ENCODE results near the gene FGGY. TPM values are rescaled to one million over a fixed set of nuclear protein-coding genes. Genes with fewer than 3 reads are reported as not detected.
"Not testable (repeated sequence)": the region's sequence is repeated elsewhere in the genome, so short reads cannot be mapped to it uniquely, and the experiment has no call there.

Gene FGGY
- total RNA-seq, 1 donor from 2014 or later: 20.5 TPM

DNA sequence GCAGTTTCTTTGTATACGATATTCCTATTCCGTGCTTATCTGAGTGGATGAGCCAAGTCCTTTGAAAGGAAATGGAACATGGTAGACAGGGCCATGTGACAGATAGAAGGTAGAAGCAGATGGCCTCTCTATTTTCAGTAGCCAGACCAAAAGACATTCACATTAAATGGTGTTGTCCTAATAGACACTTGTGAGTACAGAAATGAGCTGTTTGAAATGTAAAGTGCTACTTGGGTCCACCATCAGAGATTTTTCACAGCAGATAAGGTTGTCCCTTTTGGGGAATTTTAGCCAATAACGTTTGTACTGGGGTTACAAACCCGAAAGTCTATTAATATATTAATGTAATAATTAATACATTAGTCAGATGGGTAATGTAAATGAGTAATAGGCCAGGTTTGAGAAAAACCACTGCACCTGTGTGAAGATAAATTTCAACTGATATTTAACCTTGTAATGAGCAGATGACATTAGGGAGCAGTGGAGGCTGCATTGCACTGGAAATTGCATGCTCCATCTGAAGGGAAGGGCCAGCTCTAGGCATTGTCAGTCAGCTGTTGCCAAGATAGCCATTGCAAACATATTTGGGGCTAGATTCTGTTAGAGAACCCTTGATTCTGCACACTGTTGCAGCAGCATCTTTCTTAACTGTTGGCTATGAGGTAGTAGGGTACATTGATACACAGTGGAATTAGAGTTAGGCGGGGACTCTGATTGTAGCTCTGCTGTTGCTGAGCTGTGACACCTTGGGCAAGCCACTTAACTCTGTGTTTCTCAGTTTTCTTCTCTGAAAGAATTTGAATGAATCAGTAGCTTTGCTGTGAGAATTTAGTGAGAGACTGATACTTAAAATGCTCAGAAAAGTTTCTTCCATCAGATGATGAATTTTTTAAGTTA, 43.8 kb downstream of the FGGY start:
- intact Hi-C loops (cut with DNase I): no loop called here
- DNase-seq (ENCODE audit: low spot score): no peak

DNA sequence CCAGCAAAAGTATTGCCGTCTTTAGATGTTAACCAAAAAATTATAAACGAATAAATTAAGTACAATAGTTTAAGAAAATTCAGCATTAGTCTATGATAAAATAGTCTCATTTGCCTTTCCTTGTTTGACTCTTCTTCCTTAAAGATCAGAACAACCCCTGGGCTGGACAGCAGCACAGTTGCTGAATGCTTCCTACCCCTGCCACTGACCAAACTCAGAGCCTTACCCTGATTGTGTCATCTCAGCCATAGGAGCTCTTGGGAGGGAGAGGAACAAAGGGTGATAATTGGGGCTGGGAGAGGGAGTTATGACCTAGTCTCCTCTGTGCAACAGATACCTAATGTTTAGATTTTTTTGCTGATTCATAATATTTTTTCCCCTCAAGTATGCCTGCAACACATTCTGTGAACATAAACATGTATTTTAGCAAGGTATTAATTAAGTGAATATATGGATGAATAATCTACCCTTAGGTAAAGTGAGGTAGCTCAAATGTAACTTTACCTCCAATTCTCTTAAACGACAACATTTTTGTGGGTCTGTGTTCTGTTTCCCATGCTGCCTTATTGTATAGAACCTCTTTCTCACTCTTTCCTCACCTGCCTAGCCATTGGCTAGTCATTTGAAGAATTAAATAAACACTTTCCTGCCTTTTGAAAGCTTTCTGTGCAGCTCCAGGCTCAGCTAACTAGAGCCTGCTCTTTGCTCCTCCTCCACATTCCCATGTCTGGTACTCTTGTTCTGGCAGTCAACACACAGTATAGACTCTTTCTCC, 46.1 kb downstream of the FGGY start:
- no peak for DNase-seq (ENCODE audit: low spot score)
- intact Hi-C loops (cut with DNase I): no loop called here

- intact Hi-C loops (cut with DNase I): no loop called here
- no peak for DNase-seq (ENCODE audit: low spot score)
These were observed 46.6 kb downstream of the FGGY start for GRCh38 chr1:59343576-59343840.

GRCh38 chr1:59345221-59345620, 48.3 kb downstream of the FGGY start:
- no peak for DNase-seq (ENCODE audit: low spot score)
- intact Hi-C loops (cut with DNase I): no loop called here

DNA sequence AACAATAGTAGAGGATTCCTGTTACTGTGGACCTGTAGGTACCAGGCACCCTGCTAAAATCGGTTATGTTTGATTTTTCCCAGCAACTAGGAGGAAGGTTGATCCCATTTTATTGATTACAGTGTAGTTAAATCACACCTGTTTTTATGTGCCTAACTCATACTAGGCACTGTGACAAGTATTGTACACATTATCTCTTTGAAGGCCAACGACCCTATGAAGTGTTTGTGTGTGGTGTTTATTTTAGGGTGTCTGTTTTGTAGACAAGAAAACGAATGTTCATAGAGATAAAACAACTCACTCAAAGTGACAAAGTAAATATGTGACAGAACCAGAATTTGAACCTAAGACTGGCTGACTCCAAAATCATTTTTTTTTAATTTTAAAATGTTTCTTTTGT, 49.5 kb downstream of the FGGY start:
- intact Hi-C loops (cut with DNase I): no loop called here

GRCh38 chr1:59349101-59349500, 52.2 kb downstream of the FGGY start:
- no peak for DNase-seq (ENCODE audit: low spot score)
- intact Hi-C loops (cut with DNase I): no loop called here

More for the DNA sequence above, 49.5 kb downstream of the FGGY start:
- no peak for DNase-seq (ENCODE audit: low spot score)

DNA sequence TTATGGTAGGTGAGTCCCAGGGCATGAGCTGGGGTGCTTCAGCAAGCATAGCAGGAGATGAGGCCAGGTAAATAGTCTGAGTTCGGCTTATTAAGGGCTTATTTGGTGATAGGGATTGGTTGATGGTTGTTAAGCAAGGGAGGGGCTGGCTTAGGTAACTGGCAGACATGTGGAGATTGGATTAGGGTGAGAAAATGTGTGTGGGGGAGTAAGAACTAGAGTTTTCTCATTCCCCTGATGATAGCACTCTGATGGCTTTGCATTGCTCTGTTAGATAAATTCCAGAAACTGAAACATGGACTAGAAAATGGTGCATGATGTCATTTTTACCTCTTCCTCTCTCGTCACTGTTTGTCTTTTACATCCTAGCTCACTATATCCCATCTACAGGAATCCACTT, 53.6 kb downstream of the FGGY start:
- no peak for DNase-seq (ENCODE audit: low spot score)
- intact Hi-C loops (cut with DNase I): no loop called here

- DNase-seq (ENCODE audit: low spot score): no peak
- intact Hi-C loops (cut with DNase I): no loop called here
These were observed 55.2 kb downstream of the FGGY start for GRCh38 chr1:59352065-59352464.

DNA sequence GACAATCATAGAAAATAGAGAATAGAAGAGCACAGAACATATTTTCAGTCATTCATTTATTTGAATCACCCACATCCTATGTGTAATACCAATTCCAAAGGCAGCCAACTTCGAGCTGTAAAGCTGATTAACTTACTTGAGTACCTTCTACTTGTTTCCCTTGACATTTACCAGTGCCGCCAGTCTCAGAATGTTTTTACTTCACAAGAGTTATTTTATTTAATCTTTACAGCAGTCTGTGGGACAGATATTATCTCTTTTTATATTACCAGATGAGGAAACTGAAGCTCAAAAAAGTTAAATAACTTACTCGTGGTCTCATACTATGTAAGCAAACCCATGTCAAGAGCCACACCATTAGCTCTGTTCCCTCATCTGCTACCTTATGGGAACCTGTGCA, 56.6 kb downstream of the FGGY start:
- no peak for DNase-seq (ENCODE audit: low spot score)
- intact Hi-C loops (cut with DNase I): no loop called here

- intact Hi-C loops (cut with DNase I); DNase-seq (ENCODE audit: low spot score): not testable (repeated sequence)
These were observed 57.3 kb downstream of the FGGY start for GRCh38 chr1:59354239-59354638.

DNA sequence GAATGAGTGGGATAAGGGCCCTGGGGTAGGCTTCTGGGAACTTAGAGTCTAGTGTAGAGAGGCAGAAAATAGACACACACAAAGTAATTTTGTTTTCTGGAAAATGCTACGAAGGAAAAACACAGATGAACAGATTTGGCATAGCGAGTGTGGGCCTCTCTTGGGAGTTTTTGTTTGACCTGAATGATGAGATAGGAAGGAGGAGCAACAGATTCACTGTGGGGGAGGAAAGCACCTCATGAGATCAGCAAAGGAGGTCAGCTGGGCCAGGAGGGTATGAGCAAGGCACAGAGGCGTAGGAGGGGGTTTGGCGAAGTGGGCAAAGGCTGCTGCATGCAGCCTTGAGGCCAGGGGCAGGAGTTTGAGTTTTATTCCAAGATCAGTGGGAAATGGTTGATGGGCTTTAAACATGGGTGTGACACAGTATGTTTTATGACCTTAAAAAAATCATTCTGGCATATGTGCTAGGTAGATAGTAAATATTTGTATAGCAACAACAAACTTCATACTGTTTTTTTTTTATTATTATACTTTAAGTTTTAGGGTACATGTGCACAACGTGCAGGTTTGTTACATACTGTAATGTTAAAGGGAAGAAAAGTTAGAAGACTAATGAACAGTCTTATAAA, 57.9 kb downstream of the FGGY start:
- DNase-seq (ENCODE audit: low spot score): no peak
- intact Hi-C loops (cut with DNase I): no loop called here

GRCh38 chr1:59355361-59355760, 58.5 kb downstream of the FGGY start:
- intact Hi-C loops (cut with DNase I): no loop called here
- DNase-seq (ENCODE audit: low spot score): no peak

DNA sequence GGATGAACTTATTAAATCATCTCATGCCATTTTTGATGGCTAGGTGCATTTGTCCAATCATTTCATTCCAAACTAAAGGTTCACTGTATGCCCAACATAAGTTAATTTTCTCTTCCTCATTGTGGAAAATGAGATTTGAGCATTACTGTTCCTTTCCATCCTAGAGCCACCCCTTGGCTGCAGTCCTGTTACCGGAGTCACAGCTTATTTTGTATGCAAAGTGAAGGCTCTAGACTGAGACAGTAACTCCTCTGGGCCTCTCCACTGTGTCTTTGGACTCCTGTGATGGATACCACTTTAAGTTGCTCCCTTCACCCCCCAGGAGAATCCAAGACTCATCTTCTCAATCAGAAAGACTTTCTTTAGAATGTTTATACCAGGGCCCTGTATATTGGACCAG, 59.7 kb downstream of the FGGY start:
- intact Hi-C loops (cut with DNase I): no loop called here

DNA sequence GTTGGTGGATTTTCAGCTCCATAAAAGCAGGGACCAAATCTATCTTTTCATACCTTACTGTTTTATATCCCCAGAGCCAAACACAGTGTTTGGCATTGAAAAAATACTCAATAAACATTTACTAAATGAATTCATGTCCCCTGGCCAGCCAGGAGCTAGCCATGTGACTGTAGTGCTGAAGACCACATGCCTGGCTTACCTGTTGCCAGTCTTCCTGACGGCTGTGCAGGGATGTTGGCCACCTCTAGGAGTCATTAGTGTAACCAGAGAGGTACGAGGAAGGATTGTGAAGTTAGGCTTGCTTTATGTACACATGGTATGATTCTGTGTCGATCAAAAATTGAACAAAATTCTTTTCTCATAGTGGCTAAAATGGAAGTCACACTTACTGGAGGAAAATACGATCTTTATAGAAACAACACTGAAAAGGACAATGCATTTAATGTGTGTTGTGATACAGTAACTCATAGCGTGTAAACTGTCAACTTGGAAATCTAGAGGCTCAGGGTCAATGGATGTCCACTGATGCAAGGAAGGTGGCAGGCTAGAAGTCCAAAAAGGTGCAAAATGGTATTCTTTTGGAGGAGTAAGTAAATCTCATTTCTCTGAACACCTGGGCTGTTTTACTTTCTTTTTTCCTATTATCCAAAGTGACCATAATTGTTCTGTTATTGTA, 60.9 kb downstream of the FGGY start:
- no peak for DNase-seq (ENCODE audit: low spot score)
- intact Hi-C loops (cut with DNase I): no loop called here

More for the DNA sequence above, 59.7 kb downstream of the FGGY start:
- DNase-seq (ENCODE audit: low spot score): no peak

- DNase-seq (ENCODE audit: low spot score): no peak
- intact Hi-C loops (cut with DNase I): no loop called here
These were observed 62.4 kb downstream of the FGGY start for GRCh38 chr1:59359325-59359724.

GRCh38 chr1:59360170-59360569, 63.3 kb downstream of the FGGY start:
- no peak for DNase-seq (ENCODE audit: low spot score)
- intact Hi-C loops (cut with DNase I): no loop called here

- no peak for DNase-seq (ENCODE audit: low spot score)
- intact Hi-C loops (cut with DNase I): no loop called here
These were observed 63.8 kb downstream of the FGGY start for GRCh38 chr1:59360729-59361128.

DNA sequence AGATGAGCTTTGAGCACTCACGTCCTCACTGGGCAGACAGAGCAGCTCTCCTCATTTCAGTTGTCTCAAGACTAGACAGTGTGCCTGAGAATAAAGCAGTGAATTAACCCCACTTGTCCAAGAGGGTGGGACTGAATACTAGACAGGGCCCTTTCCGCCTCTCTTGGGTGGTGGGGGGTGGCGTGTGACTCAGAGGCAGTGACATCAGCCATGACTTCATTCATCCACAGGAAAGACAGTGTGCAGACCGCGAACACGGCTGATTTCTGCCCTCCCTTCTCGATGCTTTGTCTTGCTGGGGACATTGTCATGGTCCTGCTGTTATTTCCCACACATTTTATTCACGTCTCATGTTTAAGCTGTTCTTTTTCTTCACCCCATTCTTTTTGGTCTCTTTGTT, 64.9 kb downstream of the FGGY start:
- intact Hi-C loops (cut with DNase I): no loop called here
- peak; percentile 78 for DNase-seq (ENCODE audit: low spot score)

DNA sequence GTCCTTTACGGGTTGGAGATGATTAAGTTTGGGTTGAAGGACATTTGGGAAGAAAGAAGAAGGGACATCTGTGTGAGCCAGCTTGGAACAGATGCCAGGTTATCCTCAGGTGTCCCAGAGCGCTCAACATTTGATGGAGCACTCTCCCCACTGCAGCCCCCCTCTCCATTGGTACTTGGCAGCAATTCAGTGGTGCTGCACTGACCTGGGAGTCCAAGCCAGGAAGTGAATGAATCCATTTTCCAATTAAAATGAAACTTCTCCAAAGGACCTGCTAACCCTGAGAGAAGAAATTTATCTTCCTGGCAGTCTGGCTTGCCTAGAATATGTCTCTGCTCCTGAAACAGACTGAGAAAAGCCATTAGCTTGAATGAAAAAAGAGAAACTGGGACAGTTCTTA, 67.1 kb downstream of the FGGY start:
- intact Hi-C loops (cut with DNase I): no loop called here

GRCh38 chr1:59366346-59366745, 69.5 kb downstream of the FGGY start:
- intact Hi-C loops (cut with DNase I): no loop called here
- DNase-seq (ENCODE audit: low spot score): no peak

More for the DNA sequence above, 67.1 kb downstream of the FGGY start:
- DNase-seq (ENCODE audit: low spot score): no peak
